Brain microvascular endothelial cell (primary cell): ENCODE measurements around the gene PRDM5.
A peak's percentile ranks its signal among the peaks of the same experiment; 100 is the strongest.

Experiments
- DNase-seq: peaks from one replicate; pipeline ENCODE4 v3.0.0-alpha.2; 2020
- H3K27ac ChIP-seq: fragments of 250-450 bp; sonication (Bioruptor Pico); 2 replicates; pipeline ENCODE4 v1.5.1; 2020; ENCODE audit warnings: mild to moderate bottlenecking, moderate library complexity
- H3K27me3 ChIP-seq: fragments of 250-450 bp; sonication (Bioruptor Pico); replicated peaks from 2 replicates; pipeline ENCODE4 v1.5.1; 2020; ENCODE audit warnings: mild to moderate bottlenecking
- H3K36me3 ChIP-seq: fragments of 250-450 bp; sonication (Bioruptor Pico); replicated peaks from 2 replicates; pipeline ENCODE4 v1.5.1; 2020; ENCODE audit warnings: mild to moderate bottlenecking
- H3K4me3 ChIP-seq: 2 replicates; pipeline ENCODE4 v1.5.1; 2011; ENCODE audit warnings: low read depth, mild to moderate bottlenecking, control low read depth, low read length, moderate library complexity
- CTCF ChIP-seq: IDR thresholded peaks from 2 replicates; pipeline ENCODE4 v1.5.1; 2011; ENCODE audit warnings: low read depth, mild to moderate bottlenecking, moderate library complexity, low read length, control low read depth, inconsistent platforms; ENCODE audit errors: missing control alignments
- in situ Hi-C: cut with HindIII; loops from 2 replicates; pipeline ENCODE4 v1.10.0; 2017; ENCODE audit warnings: low sequenced_read_pairs, low pct_ligation_motif_present

Gene PRDM5

DNA sequence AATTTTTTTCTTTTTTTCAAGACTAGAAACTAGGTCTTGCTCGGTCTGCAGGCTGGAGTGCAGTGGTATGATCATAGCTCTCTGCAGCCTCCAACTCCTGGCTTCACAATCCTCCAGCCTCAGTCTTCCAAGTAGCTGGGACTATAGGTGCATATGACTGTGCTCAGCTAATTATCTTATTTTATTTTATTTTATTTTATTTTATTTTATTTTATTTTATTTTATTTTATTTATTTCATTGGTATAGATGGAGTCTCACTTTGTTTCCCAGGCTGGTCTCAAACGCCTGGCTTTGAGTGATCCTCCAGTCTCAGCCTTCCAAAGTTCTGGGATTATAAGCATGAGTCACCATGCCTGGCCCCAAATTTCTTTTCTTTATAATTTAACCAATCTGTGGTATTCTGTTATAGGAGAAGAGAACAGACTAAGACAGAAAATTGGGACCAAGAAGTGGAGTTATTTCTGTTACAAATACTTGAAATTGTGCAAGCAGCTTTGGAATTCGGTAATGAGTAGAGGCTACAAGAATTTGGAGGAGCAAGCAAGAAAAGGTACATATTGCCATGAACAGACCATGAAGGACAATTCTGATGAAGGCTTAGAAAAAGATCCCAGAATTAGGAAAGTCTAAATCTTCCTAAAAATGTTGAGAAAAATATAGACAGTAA lies 4.0 kb upstream of the PRDM5 start:
- no peak for DNase-seq
- Histone ChIP-seq H3K27ac (no peak overlapping the region), H3K27me3 (no peaks in the 10 kb centered on the region), H3K4me3 (no peak overlapping the region), H3K36me3 (no peaks in the 10 kb centered on the region)
- in situ Hi-C loops = no loop called here
- TF ChIP-seq CTCF = no peak

DNA sequence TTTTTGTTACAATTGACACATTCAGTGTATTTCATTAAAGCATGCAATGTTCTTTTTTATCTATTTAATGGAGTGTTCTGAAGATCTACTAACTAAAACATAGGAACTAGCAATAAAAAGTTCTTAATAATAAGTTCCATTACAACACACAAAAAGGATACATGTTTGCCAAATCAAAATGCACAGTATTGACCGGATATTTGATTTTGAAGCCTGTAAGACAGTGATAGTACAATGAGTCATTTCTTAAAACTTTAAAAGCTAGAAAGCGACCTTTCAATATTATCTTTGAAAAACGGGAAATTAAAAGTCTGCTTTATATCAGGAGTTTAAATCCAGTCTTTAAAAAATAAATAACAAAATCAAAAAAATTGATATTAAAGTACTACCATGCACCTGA lies 2.4 kb upstream of the PRDM5 start:
- no peak for TF ChIP-seq CTCF
- H3K27me3 ChIP-seq = no peaks in the 10 kb centered on the region
- in situ Hi-C loops = no loop called here
- H3K36me3 ChIP-seq = no peaks in the 10 kb centered on the region
- DNase-seq = no peak
- no peak overlapping the region for H3K4me3 ChIP-seq
- no peak overlapping the region for H3K27ac ChIP-seq

GRCh38 chr4:120923207-120923522 lies 639 bp upstream of the PRDM5 start:
- peak overlapping the region; percentile 72 for H3K4me3 ChIP-seq
- no peak for TF ChIP-seq CTCF
- in situ Hi-C loops = no loop called here

GRCh38 chr4:120921456-120922380 lies 808 bp downstream of the PRDM5 start:
- in situ Hi-C loops = no loop called here
- no peak for TF ChIP-seq CTCF
- peak overlapping the region; percentile 72 for H3K4me3 ChIP-seq
- peak; percentile 27 for DNase-seq
- no peaks in the 10 kb centered on the region for H3K27me3 ChIP-seq
- H3K27ac ChIP-seq = peak overlapping the region; percentile 11
- H3K36me3 ChIP-seq = no peaks in the 10 kb centered on the region

More at GRCh38 chr4:120923207-120923522, 639 bp upstream of the PRDM5 start:
- H3K36me3 ChIP-seq = no peaks in the 10 kb centered on the region
- no peak overlapping the region for H3K27ac ChIP-seq
- no peak for DNase-seq
- H3K27me3 ChIP-seq = no peaks in the 10 kb centered on the region

GRCh38 chr4:120920666-120921065 lies 1.9 kb downstream of the PRDM5 start:
- no peak for TF ChIP-seq CTCF
- H3K4me3 ChIP-seq = no peak overlapping the region
- no peaks in the 10 kb centered on the region for H3K27me3 ChIP-seq
- H3K36me3 ChIP-seq = no peaks in the 10 kb centered on the region
- in situ Hi-C loops = no loop called here
- no peak for DNase-seq
- H3K27ac ChIP-seq = no peak overlapping the region
